ENCODE data around the gene TM9SF1. TPM values are rescaled to one million over a fixed set of nuclear protein-coding genes. Genes with fewer than 3 reads are reported as not detected.

Gene TM9SF1
- total and polyA plus RNA-seq, 2 of the 13 experiments (the other 11 are each of a cell fraction or from before 2014, with no cell fraction given) = 83.2 to 110 TPM

- TF ChIP-seq PRDM10 (CRISPR knock-in tag; IDR thresholded peaks at IDR 0.05; ENCODE audit: low read depth) (peak; percentile 75; the same call in 1 of the 2 replicates), RBM39 (IDR thresholded peaks at IDR 0.05; ENCODE audit: low read depth, low read length, poor library complexity, severe bottlenecking) (peak; percentile 93), ZNF430 (CRISPR knock-in tag; IDR thresholded peaks at IDR 0.05) (peak; percentile 98), RCOR2 (CRISPR knock-in tag; IDR thresholded peaks at IDR 0.05) (peak; percentile 60; the same call in 1 of the 2 replicates), AGO1 (IDR thresholded peaks at IDR 0.05; ENCODE audit: low read depth, low read length, poor library complexity, severe bottlenecking) (peak; percentile 97), ZNF75D (CRISPR knock-in tag; IDR thresholded peaks at IDR 0.05; ENCODE audit: borderline replicate concordance) (no peak), ETV5 (CRISPR knock-in tag; IDR thresholded peaks at IDR 0.05; ENCODE audit: borderline replicate concordance) (peak; percentile 89), PRPF4 (IDR thresholded peaks at IDR 0.05; ENCODE audit: low read depth, low read length, poor library complexity, severe bottlenecking) (peak; percentile 23), PHB2 (IDR thresholded peaks at IDR 0.05; ENCODE audit: partially characterized antibody) (no peak), ATF4 (CRISPR knock-in tag; IDR thresholded peaks at IDR 0.05) (peak in 1 of 2 experiments; percentile 89; a peak in 2 of 4 replicates), THAP9 (CRISPR knock-in tag; IDR thresholded peaks at IDR 0.05; ENCODE audit: borderline replicate concordance) (peak; percentile 99), ZNF138 (CRISPR knock-in tag; IDR thresholded peaks at IDR 0.05; ENCODE audit: low read depth) (peak; percentile 91; the same call in 1 of the 2 replicates), ZNF350 (CRISPR knock-in tag; IDR thresholded peaks at IDR 0.05; ENCODE audit: borderline replicate concordance, low read depth) (peak; percentile 100), MATR3 (CRISPR knock-in tag; IDR thresholded peaks at IDR 0.05) (no peak), PAXIP1 (CRISPR knock-in tag; conservative IDR thresholded peaks at IDR 0.05) (peak; percentile 79), RFXANK (CRISPR knock-in tag; IDR thresholded peaks at IDR 0.05) (peak; percentile 87)
These were observed 20.5 kb upstream of the TM9SF1 start, which contains the start of gene MDP1 (continued) for GRCh38 chr14:24215495-24216344.
